Measurements from ENCODE around the gene ANKMY1.

Gene ANKMY1

DNA sequence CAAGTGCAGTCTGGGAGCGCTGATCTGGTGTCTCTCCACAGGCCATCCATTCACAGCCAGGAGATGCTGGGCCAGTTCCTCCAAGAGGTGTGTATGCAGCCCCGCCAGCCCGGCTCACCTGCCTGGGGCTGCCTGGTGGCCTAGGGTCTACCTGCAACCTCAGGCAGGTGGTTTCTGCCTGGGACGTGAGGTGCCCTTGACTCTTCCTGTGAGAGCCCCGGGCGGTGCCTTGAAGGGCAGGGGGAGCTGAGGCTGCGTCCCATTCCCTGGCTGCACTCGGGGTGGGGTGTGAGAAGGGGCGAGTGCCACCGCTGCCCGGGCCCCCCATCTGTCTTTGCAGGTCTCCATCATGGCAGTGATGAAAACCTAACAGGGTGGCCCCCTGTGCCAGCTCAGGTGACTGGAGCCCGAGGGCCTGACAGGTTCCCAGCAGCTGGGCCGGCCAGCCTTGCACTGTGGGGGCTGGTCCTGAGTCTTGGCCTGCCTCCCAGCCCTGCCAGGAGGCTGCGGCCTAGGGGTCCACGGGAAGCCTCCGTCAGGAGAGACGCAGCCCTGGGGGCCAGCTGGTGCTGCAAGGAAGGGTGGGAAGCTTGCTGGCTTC, 40.6 kb upstream of the ANKMY1 start:
- ATAC-seq: no peak
- TF ChIP-seq TCF4 (CRISPR knock-in tag; IDR thresholded peaks at IDR 0.05; ENCODE audit: borderline replicate concordance): no peak
- no peak for TF ChIP-seq CSDC2 (CRISPR knock-in tag; IDR thresholded peaks at IDR 0.05)
- no peak for TF ChIP-seq ESRRG (CRISPR knock-in tag; IDR thresholded peaks at IDR 0.05)
- TF ChIP-seq PPARA (CRISPR knock-in tag; IDR thresholded peaks at IDR 0.05; ENCODE audit: borderline replicate concordance): no peak
- TF ChIP-seq, protein P1, sequence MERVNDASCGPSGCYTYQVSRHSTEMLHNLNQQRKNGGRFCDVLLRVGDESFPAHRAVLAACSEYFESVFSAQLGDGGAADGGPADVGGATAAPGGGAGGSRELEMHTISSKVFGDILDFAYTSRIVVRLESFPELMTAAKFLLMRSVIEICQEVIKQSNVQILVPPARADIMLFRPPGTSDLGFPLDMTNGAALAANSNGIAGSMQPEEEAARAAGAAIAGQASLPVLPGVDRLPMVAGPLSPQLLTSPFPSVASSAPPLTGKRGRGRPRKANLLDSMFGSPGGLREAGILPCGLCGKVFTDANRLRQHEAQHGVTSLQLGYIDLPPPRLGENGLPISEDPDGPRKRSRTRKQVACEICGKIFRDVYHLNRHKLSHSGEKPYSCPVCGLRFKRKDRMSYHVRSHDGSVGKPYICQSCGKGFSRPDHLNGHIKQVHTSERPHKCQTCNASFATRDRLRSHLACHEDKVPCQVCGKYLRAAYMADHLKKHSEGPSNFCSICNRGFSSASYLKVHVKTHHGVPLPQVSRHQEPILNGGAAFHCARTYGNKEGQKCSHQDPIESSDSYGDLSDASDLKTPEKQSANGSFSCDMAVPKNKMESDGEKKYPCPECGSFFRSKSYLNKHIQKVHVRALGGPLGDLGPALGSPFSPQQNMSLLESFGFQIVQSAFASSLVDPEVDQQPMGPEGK (CRISPR knock-in tag; IDR thresholded peaks at IDR 0.05; ENCODE audit: borderline replicate concordance): no peak
- TF ChIP-seq TOX (CRISPR knock-in tag; IDR thresholded peaks at IDR 0.05; ENCODE audit: borderline replicate concordance): no peak
- TF ChIP-seq, protein P2, sequence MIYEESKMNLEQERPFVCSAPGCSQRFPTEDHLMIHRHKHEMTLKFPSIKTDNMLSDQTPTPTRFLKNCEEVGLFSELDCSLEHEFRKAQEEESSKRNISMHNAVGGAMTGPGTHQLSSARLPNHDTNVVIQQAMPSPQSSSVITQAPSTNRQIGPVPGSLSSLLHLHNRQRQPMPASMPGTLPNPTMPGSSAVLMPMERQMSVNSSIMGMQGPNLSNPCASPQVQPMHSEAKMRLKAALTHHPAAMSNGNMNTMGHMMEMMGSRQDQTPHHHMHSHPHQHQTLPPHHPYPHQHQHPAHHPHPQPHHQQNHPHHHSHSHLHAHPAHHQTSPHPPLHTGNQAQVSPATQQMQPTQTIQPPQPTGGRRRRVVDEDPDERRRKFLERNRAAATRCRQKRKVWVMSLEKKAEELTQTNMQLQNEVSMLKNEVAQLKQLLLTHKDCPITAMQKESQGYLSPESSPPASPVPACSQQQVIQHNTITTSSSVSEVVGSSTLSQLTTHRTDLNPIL (CRISPR knock-in tag; IDR thresholded peaks at IDR 0.05; ENCODE audit: low read depth): no peak
- TF ChIP-seq CSRNP3 (CRISPR knock-in tag; IDR thresholded peaks at IDR 0.05): no peak
- TF ChIP-seq ISL1 (CRISPR knock-in tag; IDR thresholded peaks at IDR 0.05): no peak
- TF ChIP-seq, protein P3, sequence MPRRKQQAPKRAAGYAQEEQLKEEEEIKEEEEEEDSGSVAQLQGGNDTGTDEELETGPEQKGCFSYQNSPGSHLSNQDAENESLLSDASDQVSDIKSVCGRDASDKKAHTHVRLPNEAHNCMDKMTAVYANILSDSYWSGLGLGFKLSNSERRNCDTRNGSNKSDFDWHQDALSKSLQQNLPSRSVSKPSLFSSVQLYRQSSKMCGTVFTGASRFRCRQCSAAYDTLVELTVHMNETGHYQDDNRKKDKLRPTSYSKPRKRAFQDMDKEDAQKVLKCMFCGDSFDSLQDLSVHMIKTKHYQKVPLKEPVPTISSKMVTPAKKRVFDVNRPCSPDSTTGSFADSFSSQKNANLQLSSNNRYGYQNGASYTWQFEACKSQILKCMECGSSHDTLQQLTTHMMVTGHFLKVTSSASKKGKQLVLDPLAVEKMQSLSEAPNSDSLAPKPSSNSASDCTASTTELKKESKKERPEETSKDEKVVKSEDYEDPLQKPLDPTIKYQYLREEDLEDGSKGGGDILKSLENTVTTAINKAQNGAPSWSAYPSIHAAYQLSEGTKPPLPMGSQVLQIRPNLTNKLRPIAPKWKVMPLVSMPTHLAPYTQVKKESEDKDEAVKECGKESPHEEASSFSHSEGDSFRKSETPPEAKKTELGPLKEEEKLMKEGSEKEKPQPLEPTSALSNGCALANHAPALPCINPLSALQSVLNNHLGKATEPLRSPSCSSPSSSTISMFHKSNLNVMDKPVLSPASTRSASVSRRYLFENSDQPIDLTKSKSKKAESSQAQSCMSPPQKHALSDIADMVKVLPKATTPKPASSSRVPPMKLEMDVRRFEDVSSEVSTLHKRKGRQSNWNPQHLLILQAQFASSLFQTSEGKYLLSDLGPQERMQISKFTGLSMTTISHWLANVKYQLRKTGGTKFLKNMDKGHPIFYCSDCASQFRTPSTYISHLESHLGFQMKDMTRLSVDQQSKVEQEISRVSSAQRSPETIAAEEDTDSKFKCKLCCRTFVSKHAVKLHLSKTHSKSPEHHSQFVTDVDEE (CRISPR knock-in tag; IDR thresholded peaks at IDR 0.05): no peak
- TF ChIP-seq GLIS3 (CRISPR knock-in tag; IDR thresholded peaks at IDR 0.05): no peak
- no peak for TF ChIP-seq ZFP3 (CRISPR knock-in tag; IDR thresholded peaks at IDR 0.05)
- TF ChIP-seq RARB (CRISPR knock-in tag; IDR thresholded peaks at IDR 0.05): no peak
- no peak for TF ChIP-seq ZNF8 (CRISPR knock-in tag; IDR thresholded peaks at IDR 0.05)
- TF ChIP-seq ZNF565 (CRISPR knock-in tag; conservative IDR thresholded peaks at IDR 0.05; ENCODE audit: low read depth): no peak
- no peak for TF ChIP-seq BACH2 (CRISPR knock-in tag; IDR thresholded peaks at IDR 0.05; ENCODE audit: borderline replicate concordance)
- no peak for TF ChIP-seq ZC3H10 (CRISPR knock-in tag; IDR thresholded peaks at IDR 0.05)
- no peak for TF ChIP-seq SNAI2 (CRISPR knock-in tag; IDR thresholded peaks at IDR 0.05)

DNA sequence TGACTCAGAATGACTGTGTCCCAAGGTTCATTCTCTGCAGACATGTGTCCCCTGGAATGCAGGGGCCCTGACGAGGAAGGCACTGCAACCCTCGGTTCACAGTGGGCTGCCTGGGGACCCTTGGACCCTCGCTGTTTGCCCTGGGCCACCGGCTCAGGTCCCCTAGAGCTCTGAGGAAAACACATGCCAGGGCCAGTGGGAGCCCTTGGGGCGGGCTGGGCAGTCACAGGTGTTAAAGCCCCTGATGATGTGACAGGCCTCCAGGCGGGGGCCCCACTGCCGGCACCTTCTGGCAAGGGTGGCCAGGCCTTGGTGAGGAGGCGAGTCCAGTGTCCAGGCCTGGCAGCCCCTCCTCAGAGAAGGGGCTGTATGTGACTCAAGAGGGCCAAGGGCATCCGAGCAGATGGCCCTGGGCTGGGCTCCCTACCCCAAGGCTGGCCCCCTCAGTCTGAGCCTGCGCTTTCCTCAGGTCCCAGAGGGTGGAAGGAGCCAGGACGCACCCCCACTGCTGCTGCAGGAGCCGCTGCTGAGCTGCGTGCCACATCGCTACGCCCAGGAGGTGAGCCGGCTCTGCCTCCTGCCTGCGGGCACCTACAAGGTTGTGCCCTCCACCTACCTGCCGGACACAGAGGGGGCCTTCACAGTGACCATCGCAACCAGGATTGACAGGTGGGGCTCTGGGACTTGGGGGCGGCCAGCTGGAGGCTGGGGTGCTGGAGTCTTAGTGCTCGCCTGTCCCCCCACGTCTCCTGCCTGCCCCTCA, 39.8 kb upstream of the ANKMY1 start:
- TF ChIP-seq RARB (CRISPR knock-in tag; IDR thresholded peaks at IDR 0.05) (no peak), CSRNP3 (CRISPR knock-in tag; IDR thresholded peaks at IDR 0.05) (no peak), ISL1 (CRISPR knock-in tag; IDR thresholded peaks at IDR 0.05) (no peak)
- ATAC-seq: no peak

DNA sequence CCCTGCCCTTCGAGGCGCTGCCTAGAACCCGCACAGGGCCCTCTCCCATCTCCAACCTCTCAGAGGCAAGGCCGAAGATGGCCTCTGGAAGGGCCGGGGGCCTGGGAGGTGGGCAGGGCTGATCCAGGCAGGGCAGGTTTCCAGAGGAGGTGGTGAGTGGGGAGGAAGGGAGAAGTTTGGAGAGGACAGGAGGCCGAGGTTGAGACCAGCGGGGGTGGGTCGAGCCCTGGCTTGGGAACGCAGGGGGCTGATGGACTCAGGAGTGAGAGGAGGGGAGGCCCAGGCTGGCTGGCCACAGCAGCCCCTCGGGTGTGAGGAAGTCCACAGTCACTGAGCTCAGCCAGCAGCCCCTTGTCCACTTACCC, 39.2 kb upstream of the ANKMY1 start:
- ATAC-seq: no peak
- TF ChIP-seq PPARA (CRISPR knock-in tag; IDR thresholded peaks at IDR 0.05; ENCODE audit: borderline replicate concordance): no peak
- TF ChIP-seq ESRRG (CRISPR knock-in tag; IDR thresholded peaks at IDR 0.05): no peak
- TF ChIP-seq ZFP30 (CRISPR knock-in tag; IDR thresholded peaks at IDR 0.05): no peak
- TF ChIP-seq, protein P3 (CRISPR knock-in tag; IDR thresholded peaks at IDR 0.05): no peak
- no peak for TF ChIP-seq BACH2 (CRISPR knock-in tag; IDR thresholded peaks at IDR 0.05; ENCODE audit: borderline replicate concordance)
- no peak for TF ChIP-seq OSR1 (CRISPR knock-in tag; IDR thresholded peaks at IDR 0.05)
- no peak for TF ChIP-seq CSRNP3 (CRISPR knock-in tag; IDR thresholded peaks at IDR 0.05)
- TF ChIP-seq TCF4 (CRISPR knock-in tag; IDR thresholded peaks at IDR 0.05; ENCODE audit: borderline replicate concordance): no peak
- no peak for TF ChIP-seq ZNF8 (CRISPR knock-in tag; IDR thresholded peaks at IDR 0.05)
- TF ChIP-seq, protein P2 (CRISPR knock-in tag; IDR thresholded peaks at IDR 0.05; ENCODE audit: low read depth): no peak
- no peak for TF ChIP-seq GLIS3 (CRISPR knock-in tag; IDR thresholded peaks at IDR 0.05)
- TF ChIP-seq CSDC2 (CRISPR knock-in tag; IDR thresholded peaks at IDR 0.05): no peak
- TF ChIP-seq RARB (CRISPR knock-in tag; IDR thresholded peaks at IDR 0.05): no peak
- no peak for TF ChIP-seq SNAI2 (CRISPR knock-in tag; IDR thresholded peaks at IDR 0.05)
